Measurements from ENCODE around the gene NHLRC4.

GRCh38 chr16:586645-587590 is 20.1 kb downstream of the NHLRC4 start:
- TF ChIP-seq CREB1 (CRISPR knock-in tag; IDR thresholded peaks at IDR 0.05) (no peak), ZNF121 (CRISPR knock-in tag; IDR thresholded peaks at IDR 0.05) (no peak), ATF3 (CRISPR knock-in tag; conservative IDR thresholded peaks at IDR 0.05) (no peak), TEAD4 (CRISPR knock-in tag; IDR thresholded peaks at IDR 0.05) (no peak), ZNF425 (CRISPR knock-in tag; conservative IDR thresholded peaks at IDR 0.05) (no peak), KAT7 (CRISPR knock-in tag; IDR thresholded peaks at IDR 0.05; ENCODE audit: borderline replicate concordance) (no peak), ZNF281 (CRISPR knock-in tag; IDR thresholded peaks at IDR 0.05) (no peak), CBFB (CRISPR knock-in tag; IDR thresholded peaks at IDR 0.05; ENCODE audit: low read depth) (no peak), AFF4 (CRISPR knock-in tag; IDR thresholded peaks at IDR 0.05; ENCODE audit: borderline replicate concordance) (no peak), FOXK1 (CRISPR knock-in tag; IDR thresholded peaks at IDR 0.05) (no peak), NR3C1 (CRISPR knock-in tag; conservative IDR thresholded peaks at IDR 0.05; ENCODE audit: low read depth) (no peak), HMGXB4 (CRISPR knock-in tag; IDR thresholded peaks at IDR 0.05) (no peak)
- TF ChIP-seq, protein P1, sequence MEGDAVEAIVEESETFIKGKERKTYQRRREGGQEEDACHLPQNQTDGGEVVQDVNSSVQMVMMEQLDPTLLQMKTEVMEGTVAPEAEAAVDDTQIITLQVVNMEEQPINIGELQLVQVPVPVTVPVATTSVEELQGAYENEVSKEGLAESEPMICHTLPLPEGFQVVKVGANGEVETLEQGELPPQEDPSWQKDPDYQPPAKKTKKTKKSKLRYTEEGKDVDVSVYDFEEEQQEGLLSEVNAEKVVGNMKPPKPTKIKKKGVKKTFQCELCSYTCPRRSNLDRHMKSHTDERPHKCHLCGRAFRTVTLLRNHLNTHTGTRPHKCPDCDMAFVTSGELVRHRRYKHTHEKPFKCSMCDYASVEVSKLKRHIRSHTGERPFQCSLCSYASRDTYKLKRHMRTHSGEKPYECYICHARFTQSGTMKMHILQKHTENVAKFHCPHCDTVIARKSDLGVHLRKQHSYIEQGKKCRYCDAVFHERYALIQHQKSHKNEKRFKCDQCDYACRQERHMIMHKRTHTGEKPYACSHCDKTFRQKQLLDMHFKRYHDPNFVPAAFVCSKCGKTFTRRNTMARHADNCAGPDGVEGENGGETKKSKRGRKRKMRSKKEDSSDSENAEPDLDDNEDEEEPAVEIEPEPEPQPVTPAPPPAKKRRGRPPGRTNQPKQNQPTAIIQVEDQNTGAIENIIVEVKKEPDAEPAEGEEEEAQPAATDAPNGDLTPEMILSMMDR (IDR thresholded peaks at IDR 0.05), result no peak
- TF ChIP-seq, protein P2, sequence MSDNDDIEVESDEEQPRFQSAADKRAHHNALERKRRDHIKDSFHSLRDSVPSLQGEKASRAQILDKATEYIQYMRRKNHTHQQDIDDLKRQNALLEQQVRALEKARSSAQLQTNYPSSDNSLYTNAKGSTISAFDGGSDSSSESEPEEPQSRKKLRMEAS (CRISPR knock-in tag; IDR thresholded peaks at IDR 0.05), result no peak

Measured in WTC11 (cell line).